Panc1 (cell line): Measurements from ENCODE around the gene PPL.

Source experiments
- POLR2AphosphoS5 ChIP-seq: IDR thresholded peaks from 2 replicates; pipeline ENCODE4 v1.6.1; 2012; ENCODE audit warnings: mild to moderate bottlenecking, low read depth, low read length, moderate library complexity
- TF ChIP-seq, protein P1 (sequence below): fragments of 450-650 bp; IDR thresholded peaks from 2 replicates; pipeline ENCODE4 v1.5.1; 2017; ENCODE audit warnings: mild to moderate bottlenecking

DNA sequence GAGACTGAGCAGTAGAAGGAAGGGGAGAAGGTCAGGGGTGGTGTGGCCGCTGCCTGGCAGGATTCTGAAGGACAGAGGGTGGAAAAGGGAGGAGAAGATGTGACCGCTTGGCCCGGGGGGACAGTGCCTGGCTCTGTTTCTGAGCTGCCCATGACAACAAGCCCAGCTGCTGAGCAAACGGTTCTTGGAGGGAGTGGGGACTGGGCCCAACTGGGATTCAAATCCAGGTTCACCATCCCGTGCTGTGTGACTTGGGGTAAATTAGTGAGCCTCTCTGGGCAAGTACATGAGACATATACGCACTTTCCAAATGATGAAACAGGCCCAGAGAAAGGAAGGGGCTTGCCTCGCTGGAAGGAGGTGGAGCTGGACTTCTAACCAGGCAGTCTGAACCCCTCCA lies 44.5 kb upstream of the PPL start:
- TF ChIP-seq, protein P1, sequence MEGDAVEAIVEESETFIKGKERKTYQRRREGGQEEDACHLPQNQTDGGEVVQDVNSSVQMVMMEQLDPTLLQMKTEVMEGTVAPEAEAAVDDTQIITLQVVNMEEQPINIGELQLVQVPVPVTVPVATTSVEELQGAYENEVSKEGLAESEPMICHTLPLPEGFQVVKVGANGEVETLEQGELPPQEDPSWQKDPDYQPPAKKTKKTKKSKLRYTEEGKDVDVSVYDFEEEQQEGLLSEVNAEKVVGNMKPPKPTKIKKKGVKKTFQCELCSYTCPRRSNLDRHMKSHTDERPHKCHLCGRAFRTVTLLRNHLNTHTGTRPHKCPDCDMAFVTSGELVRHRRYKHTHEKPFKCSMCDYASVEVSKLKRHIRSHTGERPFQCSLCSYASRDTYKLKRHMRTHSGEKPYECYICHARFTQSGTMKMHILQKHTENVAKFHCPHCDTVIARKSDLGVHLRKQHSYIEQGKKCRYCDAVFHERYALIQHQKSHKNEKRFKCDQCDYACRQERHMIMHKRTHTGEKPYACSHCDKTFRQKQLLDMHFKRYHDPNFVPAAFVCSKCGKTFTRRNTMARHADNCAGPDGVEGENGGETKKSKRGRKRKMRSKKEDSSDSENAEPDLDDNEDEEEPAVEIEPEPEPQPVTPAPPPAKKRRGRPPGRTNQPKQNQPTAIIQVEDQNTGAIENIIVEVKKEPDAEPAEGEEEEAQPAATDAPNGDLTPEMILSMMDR, result no peak
- TF ChIP-seq POLR2AphosphoS5, result no peak
